ENCODE measurements around the gene OR4F29. TPM values are rescaled to one million over a fixed set of nuclear protein-coding genes. Genes with fewer than 3 reads are reported as not detected.
"Not testable (repeated sequence)": the region's sequence is repeated elsewhere in the genome, so short reads cannot be mapped to it uniquely, and the experiment has no call there.

Gene OR4F29
- not detected for total RNA-seq

- H3K27ac ChIP-seq; H3K9me3 ChIP-seq; H3K27me3 ChIP-seq; intact Hi-C loops (cut with DNase I; ENCODE audit: low total_unique reads); H3K4me1 ChIP-seq; H3K4me3 ChIP-seq; in situ Hi-C loops (cut with MboI; ENCODE audit: low pct_ligation_motif_present in 1 of 4, low pct_unique_long_range_greater_than_20kb in 1 of 4, low sequenced_read_pairs in 3 of 4); DNase-seq; H3K36me3 ChIP-seq: not testable (repeated sequence)
Observed at GRCh38 chr1:451578-451977, at the start of gene OR4F29. Gene OR4F29, minus strand, starts transcription at chr1:451678. Its CDS starts 0 bp downstream, at chr1:451678.

Other genes starting within 250 kb of the OR4F29 start
- not detected for gene OR4F16, start 235.0 kb upstream of the OR4F29 start, total RNA-seq